GM12873 (cell line): ENCODE measurements around the gene CACNA1D.

ENCODE experiments used
- CTCF ChIP-seq: IDR thresholded peaks from 2 replicates; pipeline ENCODE4 v1.5.1; 2012; ENCODE audit warnings: low read depth, mild to moderate bottlenecking, moderate library complexity, low read length, control low read depth; ENCODE audit not compliant: insufficient read depth; ENCODE audit errors: missing control alignments

The CACNA1D gene

GRCh38 chr3:53534216-53534615, 39.8 kb downstream of the CACNA1D start:
- TF ChIP-seq CTCF = no peak

DNA sequence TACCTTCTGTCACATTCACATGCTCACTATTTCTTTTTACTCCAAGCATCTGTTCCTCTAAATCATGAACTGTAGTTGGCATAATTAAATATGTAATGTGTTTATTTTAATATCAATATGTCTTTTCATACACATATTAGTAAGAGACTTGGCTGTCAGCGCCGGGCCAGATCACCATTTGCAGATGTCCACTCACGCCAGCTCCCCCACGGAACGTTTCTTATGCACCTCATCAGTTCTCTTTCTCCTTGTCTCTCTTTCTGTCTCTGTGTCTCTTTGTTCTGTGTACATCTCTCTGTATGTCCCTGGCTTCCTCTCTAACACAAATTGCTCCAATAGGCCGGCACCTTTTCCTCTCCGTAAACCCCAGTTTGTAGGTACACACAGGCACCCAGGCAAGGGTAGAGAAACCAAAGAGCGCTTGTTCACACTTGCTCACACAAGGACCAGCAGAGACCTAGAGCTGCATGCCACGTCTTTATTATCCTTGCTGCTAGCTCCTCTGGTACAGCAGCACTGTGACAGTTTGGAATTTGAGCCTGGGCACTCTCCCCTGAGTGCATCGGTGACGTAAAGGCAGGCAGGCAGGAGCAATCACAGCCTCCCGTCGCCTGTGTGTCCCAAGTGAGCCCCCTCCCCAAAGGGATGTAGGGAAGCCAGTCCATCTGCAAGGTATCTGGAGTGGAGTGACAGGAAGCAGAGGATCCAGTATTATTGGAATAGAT, 40.4 kb downstream of the CACNA1D start:
- no peak for TF ChIP-seq CTCF

GRCh38 chr3:53536282-53536681, 41.9 kb downstream of the CACNA1D start:
- TF ChIP-seq CTCF = no peak

- no peak for TF ChIP-seq CTCF
Measured at GRCh38 chr3:53544357-53544756, 49.9 kb downstream of the CACNA1D start.

DNA sequence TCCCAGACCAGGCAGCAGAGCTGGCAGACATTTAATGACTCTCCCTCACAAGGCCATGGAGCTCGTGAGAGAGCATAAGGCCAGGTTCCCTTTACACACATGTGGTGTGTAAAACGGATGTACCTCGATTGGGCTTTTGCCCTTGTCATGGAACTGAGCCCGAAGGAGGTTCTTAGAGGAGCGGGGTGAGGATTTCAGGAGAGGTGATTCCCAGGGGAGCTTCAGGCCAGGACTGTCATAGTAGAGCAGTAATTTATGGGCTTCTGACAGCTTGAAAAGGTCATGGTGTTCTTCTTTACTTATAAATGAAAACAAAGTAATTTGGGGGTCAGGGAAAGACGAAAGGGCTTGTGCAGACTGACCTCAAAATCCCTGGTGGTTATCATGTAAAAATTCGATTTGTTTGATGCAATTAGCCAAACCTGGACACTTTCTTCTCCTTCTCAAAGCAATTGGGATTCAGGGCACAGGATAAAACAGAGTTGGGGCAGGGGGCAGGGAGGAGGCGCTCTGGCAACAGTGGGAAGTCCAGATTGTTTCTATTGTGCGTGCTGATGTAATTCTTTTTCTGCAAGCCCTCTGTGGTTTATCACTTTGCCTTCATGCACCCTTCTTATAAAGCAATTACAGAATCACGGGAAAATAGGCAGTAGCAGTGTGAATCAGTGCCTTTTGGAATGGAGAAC, 51.0 kb downstream of the CACNA1D start:
- TF ChIP-seq CTCF = no peak

DNA sequence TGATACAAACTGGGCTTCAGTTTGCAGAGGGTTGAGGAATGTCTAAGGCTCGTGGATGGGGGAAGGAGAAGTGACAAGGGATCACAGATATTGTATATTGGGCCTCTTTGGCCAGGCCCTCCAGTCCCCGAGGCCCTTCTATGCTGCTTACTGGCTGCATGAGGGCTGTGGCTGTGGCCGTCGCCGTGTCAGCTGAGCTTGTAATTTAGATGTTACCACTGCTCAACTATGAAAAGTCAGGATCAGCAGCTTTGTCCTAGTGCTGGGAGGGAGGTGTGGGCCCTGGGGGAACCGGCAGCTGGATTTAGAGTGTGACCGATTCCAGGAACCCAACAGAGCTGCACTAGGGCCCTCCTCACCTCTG, 51.6 kb downstream of the CACNA1D start:
- TF ChIP-seq CTCF = no peak

DNA sequence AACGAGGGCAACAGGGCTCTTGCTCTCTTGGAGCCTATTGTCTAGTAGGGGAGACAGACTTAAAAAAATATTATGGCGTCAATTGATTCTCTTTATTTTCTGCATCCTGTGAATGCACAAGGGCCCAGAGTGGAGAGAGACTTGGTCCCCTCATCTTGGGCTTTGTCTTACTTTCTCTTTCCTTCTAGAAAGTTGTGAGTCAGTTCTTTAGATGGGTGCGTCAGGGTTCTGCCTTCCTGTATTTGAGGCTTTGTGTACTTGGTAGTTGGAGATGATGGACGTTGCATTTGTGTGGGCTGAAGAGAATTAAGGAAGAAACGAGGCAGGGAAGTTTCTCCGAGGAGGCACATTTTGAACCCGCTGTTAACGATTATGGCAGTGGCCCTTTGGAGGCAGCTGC, 52.9 kb downstream of the CACNA1D start:
- no peak for TF ChIP-seq CTCF
